ENCODE measurements around the gene KDM5B. TPM values are rescaled to one million over a fixed set of nuclear protein-coding genes. Genes with fewer than 3 reads are reported as not detected.

The KDM5B gene
- total and polyA plus RNA-seq, 9 of the 15 experiments (the other 6 are each of a cell fraction or from before 2014, with no cell fraction given): 15.4 to 90.6 (median 57.1) TPM

DNA sequence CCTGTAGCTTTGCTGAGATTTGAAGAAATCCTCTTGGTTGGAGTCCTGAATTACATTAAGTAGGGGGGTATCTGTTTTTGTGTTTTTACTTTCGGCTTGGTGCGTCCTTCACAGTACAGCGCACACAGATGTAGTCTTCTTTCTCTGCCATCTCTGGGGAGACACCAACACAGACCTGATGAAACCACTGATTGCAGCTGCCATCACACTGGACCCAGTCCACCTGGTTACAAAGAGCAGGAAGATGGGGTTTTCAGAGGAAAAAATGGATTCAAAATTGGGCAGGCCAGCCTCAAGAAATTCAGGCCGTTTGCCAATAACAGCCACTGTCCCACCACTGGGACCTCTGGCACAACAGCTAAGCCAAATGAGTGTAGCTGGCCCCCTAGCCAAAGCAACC, 79.3 kb downstream of the KDM5B start:
- no TSS peak for BruUV-seq (replicated peaks)
- POLR2A ChIA-PET: interaction anchor here (1.6 to 1.7 kb wide), 2 partner anchors 9 to 18 kb away, joined by 5 to 10 read pairs; partner anchors contain the start of gene SYT2
- CTCF ChIA-PET (ENCODE audit: low intra/inter-chr PET ratio): interaction anchor here (1.0 kb wide), 1 partner anchor 10 kb away, joined by 3 read pairs; no protein-coding TSS in a partner anchor
- no peak overlapping the region for H3K27ac ChIP-seq (ENCODE audit: extremely low read depth, low read depth, low read length)
- no peak overlapping the region for H2AFZ ChIP-seq (ENCODE audit: low read depth, low read length)
- H3K4me3 ChIP-seq: no peak overlapping the region
- H3K9ac ChIP-seq (ENCODE audit: insufficient read depth in 1 of 2, low read depth in 2 of 2, low read length in 2 of 2): no peak overlapping the region
- H3K9me1 ChIP-seq (ENCODE audit: control insufficient read depth, insufficient read depth, low read length): no peaks in the 10 kb centered on the region
- H3K79me2 ChIP-seq (ENCODE audit: control insufficient read depth, insufficient read depth, low read length): no peaks in the 10 kb centered on the region
- 0 out of 2 replicates have a peak, but pooled peaks cover 7% of the 10 kb centered on the region for H4K20me1 ChIP-seq (replicated peaks; ENCODE audit: control insufficient read depth, insufficient read depth, low read length)
- no peaks in the 10 kb centered on the region for H3K27me3 ChIP-seq (ENCODE audit: control insufficient read depth in 2 of 2, insufficient read depth in 2 of 2, low read length in 2 of 2)
- H3K4me2 ChIP-seq (ENCODE audit: insufficient read depth, low read length): no peak overlapping the region
- intact Hi-C loops (cut with micrococcal nuclease) (loop anchor here (10.0 kb wide), 1 partner anchor 276 kb away; the partner anchor contains the start of gene TMEM183A), in situ Hi-C loops (cut with MboI) (no loop called here)
- peaks cover 77% of the 10 kb centered on the region for H3K36me3 ChIP-seq (ENCODE audit: control insufficient read depth, insufficient read depth, low read length)
- no peak for DNase-seq (ENCODE audit: extremely low read depth in 1 of 4, low spot score in 3 of 4)
- no peak for ATAC-seq
- 88% methylated on average over 4 of the region's 4 CpGs for WGBS (ENCODE audit: insufficient coverage, low coverage, missing lambda C conversion rate)
- H3K9me3 ChIP-seq (replicated peaks; ENCODE audit: control insufficient read depth, insufficient read depth, low read depth, low read length): no peaks in the 10 kb centered on the region
- TF ChIP-seq, protein P1, sequence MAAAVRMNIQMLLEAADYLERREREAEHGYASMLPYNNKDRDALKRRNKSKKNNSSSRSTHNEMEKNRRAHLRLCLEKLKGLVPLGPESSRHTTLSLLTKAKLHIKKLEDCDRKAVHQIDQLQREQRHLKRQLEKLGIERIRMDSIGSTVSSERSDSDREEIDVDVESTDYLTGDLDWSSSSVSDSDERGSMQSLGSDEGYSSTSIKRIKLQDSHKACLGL (CRISPR knock-in tag; IDR thresholded peaks at IDR 0.05; ENCODE audit: borderline replicate concordance, poor library complexity, severe bottlenecking): no peak
- TF ChIP-seq ZNF324 (CRISPR knock-in tag; IDR thresholded peaks at IDR 0.05) (no peak), BDP1 (IDR thresholded peaks at IDR 0.05; ENCODE audit: insufficient read depth, insufficient read length) (no peak), CTBP1 (IDR thresholded peaks at IDR 0.05; ENCODE audit: borderline replicate concordance) (no peak), EHMT2 (IDR thresholded peaks at IDR 0.05) (no peak), SRSF9 (IDR thresholded peaks at IDR 0.05; ENCODE audit: borderline replicate concordance, low read depth, low read length) (no peak), L3MBTL2 (IDR thresholded peaks at IDR 0.05) (no peak), BRD4 (IDR thresholded peaks at IDR 0.05) (no peak), HMGXB4 (CRISPR knock-in tag; IDR thresholded peaks at IDR 0.05) (no peak), ZNF143 (CRISPR knock-in tag; IDR thresholded peaks at IDR 0.05) (no peak), TAF9B (IDR thresholded peaks at IDR 0.05; ENCODE audit: partially characterized antibody) (no peak), KHSRP (IDR thresholded peaks at IDR 0.05) (no peak), FUS (optimal IDR thresholded peaks at IDR 0.05; ENCODE audit: low read depth, low read length) (no peak), NR3C1 (CRISPR knock-in tag; IDR thresholded peaks at IDR 0.05) (no peak), POLR3G (IDR thresholded peaks at IDR 0.05; ENCODE audit: extremely low read depth, insufficient read length, insufficient replicate concordance) (no peak), FOXA3 (CRISPR knock-in tag; conservative IDR thresholded peaks at IDR 0.05 in 1 of 2, IDR thresholded peaks at IDR 0.05 in 1 of 2) (no peak), HDAC1 (IDR thresholded peaks at IDR 0.05) (no peak), SMARCC2 (IDR thresholded peaks at IDR 0.05; ENCODE audit: low read depth) (no peak)
- H3K4me1 ChIP-seq (replicated peaks in 1 of 2; ENCODE audit: control insufficient read depth in 2 of 2, insufficient read depth in 2 of 2, low read length in 2 of 2): no peaks in the 10 kb centered on the region
- no peak for FAIRE-seq

Measured in K562 (cell line).